Stimulated activated CD8-positive, alpha-beta memory T cell treated with anti-CD3 and anti-CD28 coated beads, Interleukin-15, amount 100 ng/mL, for 48 hours (primary cell): Measurements from ENCODE around the gene CCN2.
A peak's percentile ranks its signal among the peaks of the same experiment; 100 is the strongest.
"Not testable (repeated sequence)": the region's sequence is repeated elsewhere in the genome, so short reads cannot be mapped to it uniquely, and the experiment has no call there.

Experiments
- DNase-seq, 2 donors: peaks; one replicate each; pipeline ENCODE4 v3.0.0-alpha.2; 2020; ENCODE audit warnings: low read depth in 2 of 2

Gene CCN2

GRCh38 chr6:131909408-131910218 is 41.6 kb downstream of the CCN2 start:
- peak; percentile 35 to 47 for DNase-seq

GRCh38 chr6:131908787-131909186 is 42.4 kb downstream of the CCN2 start:
- DNase-seq = not testable (repeated sequence)

GRCh38 chr6:131903734-131904133 is 47.4 kb downstream of the CCN2 start:
- not testable (repeated sequence) for DNase-seq

- not testable (repeated sequence) for DNase-seq
These were observed 49.8 kb downstream of the CCN2 start for GRCh38 chr6:131901326-131901873.

DNA sequence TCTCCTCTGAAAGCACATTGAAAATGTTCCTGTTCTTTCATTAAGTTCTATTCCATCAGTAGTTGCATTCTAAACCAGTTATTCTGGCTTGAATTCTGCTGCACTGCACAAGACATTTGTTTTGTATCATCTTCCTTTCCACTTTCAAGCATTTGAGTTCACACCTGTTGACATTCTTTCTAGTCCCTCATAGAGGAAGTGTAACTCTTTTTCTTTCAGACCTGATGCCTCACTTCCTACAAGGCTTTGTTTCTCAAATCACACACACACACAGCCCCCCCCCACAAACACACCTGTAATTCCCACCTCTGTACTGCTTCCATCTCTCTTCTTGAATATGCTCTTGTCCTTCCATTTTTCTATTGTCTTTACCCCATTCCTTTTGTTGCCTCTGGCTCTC is 50.9 kb downstream of the CCN2 start:
- DNase-seq = no peak

DNA sequence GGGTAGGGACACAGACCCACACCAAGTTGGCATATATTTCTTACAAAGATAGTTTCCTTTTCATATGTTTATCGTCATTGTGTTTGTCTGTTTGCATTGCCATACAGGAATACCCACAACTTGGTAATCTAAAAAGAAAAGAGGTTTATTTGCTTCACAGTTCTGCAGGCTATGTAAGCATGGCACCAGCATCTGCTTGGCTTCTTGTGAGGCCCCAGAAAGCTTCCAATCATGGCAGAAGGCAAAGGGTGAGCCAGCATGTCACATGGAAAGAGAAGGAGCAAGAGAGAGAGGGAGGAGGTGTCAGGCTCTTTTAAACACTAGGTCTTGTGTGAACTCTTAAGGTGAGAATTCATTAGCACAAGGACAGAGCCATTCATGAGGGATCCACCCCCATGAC is 52.5 kb downstream of the CCN2 start:
- DNase-seq = no peak
